ENCODE results near the gene STK26. TPM values are rescaled to one million over a fixed set of nuclear protein-coding genes. Genes with fewer than 3 reads are reported as not detected.

The STK26 gene
- total and polyA plus RNA-seq, 2 of the 13 experiments (the other 11 are each of a cell fraction or from before 2014, with no cell fraction given): 16.9 to 47.9 TPM

- TF ChIP-seq CTCF (CRISPR knock-in tag; IDR thresholded peaks at IDR 0.05) (peak; percentile 67), MXD3 (CRISPR knock-in tag; IDR thresholded peaks at IDR 0.05) (no peak), MTA1 (CRISPR knock-in tag; IDR thresholded peaks at IDR 0.05; ENCODE audit: borderline replicate concordance) (no peak), SKI (IDR thresholded peaks at IDR 0.05; ENCODE audit: partially characterized antibody) (no peak), SETDB1 (CRISPR knock-in tag; IDR thresholded peaks at IDR 0.05; ENCODE audit: borderline replicate concordance) (no peak), SMC3 (IDR thresholded peaks at IDR 0.05; ENCODE audit: low read length) (peak; percentile 61)
Observed at GRCh38 chrX:132092439-132093065, 69.5 kb downstream of the STK26 start (continued).

GRCh38 chrX:132093239-132093860 is 70.2 kb downstream of the STK26 start:
- ChIA-PET CTCF (ENCODE audit: low intra/inter-chr PET ratio, low total read pairs) (interaction anchor here (1.4 kb wide), 1 partner anchor 126 kb away, joined by 6 read pairs; the partner anchor contains the start of gene RAP2C), POLR2A (no interaction called here)
- Histone ChIP-seq H4K20me1 (ENCODE audit: insufficient read depth, low read length) (no peaks in the 10 kb centered on the region), H3K27ac (ENCODE audit: extremely low read length, insufficient read depth, low read length) (no peak overlapping the region), H3K27me3 (ENCODE audit: control insufficient read depth in 1 of 2, insufficient read depth in 2 of 2, low read length in 2 of 2) (no peaks in the 10 kb centered on the region), H3K4me3 (replicated peaks in 1 of 3; ENCODE audit: insufficient read depth in 1 of 3, low read depth in 2 of 3, low read length in 3 of 3) (no peak overlapping the region), H3K4me1 (ENCODE audit: insufficient read depth, low read length) (peaks cover 17% of the 10 kb centered on the region; the same call in 1 of the 2 replicates), H3K79me2 (ENCODE audit: insufficient read depth, low read length) (no peaks in the 10 kb centered on the region), H3K9me3 (ENCODE audit: low read length) (no peaks in the 10 kb centered on the region), H3K4me2 (ENCODE audit: low read depth, low read length) (no peak overlapping the region), H2AFZ (ENCODE audit: low read length) (no peak overlapping the region), H3K36me3 (replicated peaks in 1 of 2; ENCODE audit: control insufficient read depth in 1 of 2, insufficient read depth in 2 of 2, low read length in 2 of 2) (no peaks in the 10 kb centered on the region), H3K9ac (ENCODE audit: insufficient read depth, low read depth, low read length) (no peak overlapping the region)
- ATAC-seq (peak; percentile 29; the same call in 1 of the 3 replicates), DNase-seq (ENCODE audit: low spot score) (no peak), FAIRE-seq (no peak)
- BruUV-seq (replicated peaks): no TSS peak
- WGBS (ENCODE audit: low lambda C conversion rate): 0% methylated on average over 2 of the region's 4 CpGs
- intact Hi-C loops (cut with micrococcal nuclease; ENCODE audit: unreplicated experiment): loop anchor here (2.0 kb wide), 1 partner anchor 125 kb away; the partner anchor contains the start of gene RAP2C
- in situ Hi-C loops (cut with HindIII; ENCODE audit: extremely low pct_ligation_motif_present, low pct_unique_long_range_greater_than_20kb): no loop called here
- TF ChIP-seq AGO2 (optimal IDR thresholded peaks at IDR 0.05; ENCODE audit: low read depth, low read length) (no peak), ZBTB26 (CRISPR knock-in tag; IDR thresholded peaks at IDR 0.05; ENCODE audit: borderline replicate concordance) (no peak), ZNF253 (CRISPR knock-in tag; IDR thresholded peaks at IDR 0.05; ENCODE audit: borderline replicate concordance) (no peak), RBAK (CRISPR knock-in tag; IDR thresholded peaks at IDR 0.05) (no peak), IRF1 (CRISPR knock-in tag; IDR thresholded peaks at IDR 0.05; ENCODE audit: low read depth) (no peak), LRRFIP1 (CRISPR knock-in tag; conservative IDR thresholded peaks at IDR 0.05) (no peak), FOSL1 (CRISPR knock-in tag; IDR thresholded peaks at IDR 0.05; ENCODE audit: borderline replicate concordance) (no peak), RBM39 (IDR thresholded peaks at IDR 0.05; ENCODE audit: low read depth, low read length, poor library complexity, severe bottlenecking) (no peak), KLF9 (CRISPR knock-in tag; IDR thresholded peaks at IDR 0.05; ENCODE audit: low read depth) (no peak)
